ENCODE results near the gene MT1B. TPM values are rescaled to one million over a fixed set of nuclear protein-coding genes. Genes with fewer than 3 reads are reported as not detected.

Gene MT1B
- total RNA-seq, 1 experiment from 2014 or later: not detected

- no peak for DNase-seq (ENCODE audit: low spot score)
Measured at GRCh38 chr16:56684926-56685590, 33.4 kb downstream of the MT1B start.

- DNase-seq (ENCODE audit: low spot score): no peak
Measured at GRCh38 chr16:56686758-56687157, 35.1 kb downstream of the MT1B start.

- DNase-seq (ENCODE audit: low spot score): no peak
Measured at GRCh38 chr16:56688762-56689161, 37.1 kb downstream of the MT1B start.

- DNase-seq (ENCODE audit: low spot score): no peak
Measured at GRCh38 chr16:56689171-56689570, 37.5 kb downstream of the MT1B start.

DNA sequence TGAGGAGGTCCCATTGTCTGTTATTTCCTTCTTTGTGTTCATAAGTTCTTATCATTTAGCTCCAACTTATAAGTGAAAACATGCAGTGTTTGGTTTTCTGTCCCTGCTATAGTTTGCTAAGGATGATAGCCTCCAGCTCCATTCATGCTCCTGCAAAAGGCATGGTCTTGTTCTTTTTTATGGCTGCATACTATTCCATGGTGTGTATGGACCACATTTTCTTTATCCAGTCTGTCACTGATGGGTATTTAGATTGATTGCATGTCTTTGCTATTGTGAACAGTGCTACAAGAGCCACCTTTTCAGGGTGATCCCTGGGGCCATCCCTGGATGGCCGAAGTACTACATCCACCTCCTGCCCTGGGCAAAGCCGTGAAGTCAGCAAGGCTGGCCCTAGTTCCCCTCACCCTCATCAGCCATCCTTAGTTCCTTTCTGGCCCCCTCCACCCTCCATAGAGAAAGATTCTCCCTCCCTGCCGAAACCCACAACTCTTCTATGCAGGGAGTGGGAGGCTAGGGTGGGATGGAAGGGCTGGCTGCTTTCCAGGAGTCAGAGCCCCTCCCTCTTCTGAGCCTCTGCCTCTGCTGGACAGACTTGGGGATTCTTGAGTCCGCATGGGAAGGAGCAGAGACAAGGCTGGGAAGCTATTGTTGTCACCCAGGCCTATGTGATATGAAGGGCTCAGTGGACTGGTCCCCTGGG, 38.9 kb downstream of the MT1B start:
- no peak for DNase-seq (ENCODE audit: low spot score)

- DNase-seq (ENCODE audit: low spot score): peak; percentile 45
Measured at GRCh38 chr16:56691885-56692284, 40.2 kb downstream of the MT1B start.

GRCh38 chr16:56695246-56695645, 43.6 kb downstream of the MT1B start:
- DNase-seq (ENCODE audit: low spot score): no peak

GRCh38 chr16:56697456-56698155, 45.9 kb downstream of the MT1B start:
- DNase-seq (ENCODE audit: low spot score): no peak

DNA sequence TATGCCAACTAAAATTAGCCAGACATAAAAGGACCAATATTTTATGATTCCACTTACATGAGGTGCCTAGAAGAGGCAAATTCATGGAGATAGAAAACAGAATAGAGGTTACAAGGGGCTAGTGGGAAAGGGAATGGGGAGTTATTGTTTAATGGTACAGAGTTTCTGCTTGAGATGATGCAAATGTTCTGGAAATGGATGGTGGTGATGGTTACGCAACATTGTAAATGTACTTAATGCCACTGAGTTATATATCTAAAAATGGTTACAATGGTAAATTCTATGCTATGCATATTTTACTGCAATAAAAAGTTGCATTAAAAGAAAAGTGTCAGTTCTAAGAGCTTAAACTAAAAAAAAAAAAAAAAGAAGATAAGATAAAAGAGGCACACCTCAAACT, 48.5 kb downstream of the MT1B start:
- no peak for DNase-seq (ENCODE audit: low spot score)

DNA sequence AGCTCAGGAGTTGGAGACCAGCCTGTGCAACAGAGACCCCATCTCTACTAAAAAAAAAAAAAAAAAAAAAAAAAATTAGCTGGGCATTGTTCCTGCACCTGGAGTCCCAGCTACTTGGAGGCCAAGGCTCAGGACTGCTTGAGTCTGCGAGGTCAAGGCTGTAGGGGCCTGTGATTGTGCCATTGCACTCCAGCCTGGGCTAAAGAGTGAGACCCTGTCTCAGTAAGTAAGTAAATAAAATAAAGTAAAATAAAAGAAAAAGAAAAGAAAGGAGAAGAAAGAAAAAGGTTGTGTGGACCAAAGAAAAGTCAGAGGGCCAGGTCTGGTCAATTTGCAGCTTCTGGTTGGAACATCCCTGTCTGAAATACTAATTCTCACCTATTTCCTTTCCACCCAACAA, 48.9 kb downstream of the MT1B start:
- DNase-seq (ENCODE audit: low spot score): no peak

DNA sequence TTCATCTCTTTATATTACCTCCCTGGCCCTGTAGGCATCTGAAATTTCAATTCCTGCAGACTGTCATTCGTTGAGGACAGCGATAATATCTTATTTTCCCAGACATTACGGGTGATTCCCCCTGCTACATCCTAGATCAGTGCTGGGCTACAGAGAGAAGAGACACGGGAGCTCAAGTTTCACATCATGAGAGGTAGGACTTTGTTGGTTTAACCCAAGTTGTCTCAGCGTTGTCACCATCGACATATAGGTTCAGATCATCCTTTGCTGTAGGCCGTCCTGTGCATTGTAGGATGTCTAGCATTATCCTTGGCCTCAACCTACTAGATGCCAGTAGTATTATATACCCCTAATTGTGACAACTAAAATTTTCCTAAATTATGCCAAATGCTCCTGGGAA, 49.8 kb downstream of the MT1B start:
- no peak for DNase-seq (ENCODE audit: low spot score)

Other genes starting within 250 kb of the MT1B start
- gene AMFR, start 226.3 kb upstream of the MT1B start, total RNA-seq (2014; rRNA removed; shearing (Covaris generic)): 79.7 and 87.8 TPM in 2 replicates
- gene NUDT21, start 200.6 kb upstream of the MT1B start, total RNA-seq (2014; rRNA removed; shearing (Covaris generic)): 93.0 and 147 TPM in 2 replicates
- 77.7 and 95.5 TPM in 2 replicates for gene OGFOD1, start 200.3 kb upstream of the MT1B start, total RNA-seq (2014; rRNA removed; shearing (Covaris generic))
- gene BBS2, start 131.9 kb upstream of the MT1B start, total RNA-seq (2014; rRNA removed; shearing (Covaris generic)): 46.6 and 52.3 TPM in 2 replicates
- gene MT4, start 86.8 kb upstream of the MT1B start, total RNA-seq (2014; rRNA removed; shearing (Covaris generic)): not detected in 2 replicates
- gene MT3, start 62.4 kb upstream of the MT1B start, total RNA-seq (2014; rRNA removed; shearing (Covaris generic)): not detected in 2 replicates
- 98.0 and 122 TPM in 2 replicates for gene MT2A, start 43.3 kb upstream of the MT1B start, total RNA-seq (2014; rRNA removed; shearing (Covaris generic))
- gene MT1E, start 26.1 kb upstream of the MT1B start, total RNA-seq (2014; rRNA removed; shearing (Covaris generic)): not detected in 2 replicates
- not detected in 2 replicates for gene MT1M, start 19.2 kb upstream of the MT1B start, total RNA-seq (2014; rRNA removed; shearing (Covaris generic))
- gene MT1A, start 13.2 kb upstream of the MT1B start, total RNA-seq (2014; rRNA removed; shearing (Covaris generic)): not detected in 2 replicates
- 0.14 TPM in 1 of 2 replicates, not detected in the other for gene MT1F, start 6.1 kb downstream of the MT1B start, total RNA-seq (2014; rRNA removed; shearing (Covaris generic))
- gene MT1G, start 16.2 kb downstream of the MT1B start, total RNA-seq (2014; rRNA removed; shearing (Covaris generic)): not detected in 2 replicates
- gene MT1H, start 17.9 kb downstream of the MT1B start, total RNA-seq (2014; rRNA removed; shearing (Covaris generic)): not detected in 2 replicates
- 78.7 and 86.8 TPM in 2 replicates for gene MT1X, start 30.6 kb downstream of the MT1B start, total RNA-seq (2014; rRNA removed; shearing (Covaris generic))
- 89.0 and 100 TPM in 2 replicates for gene NUP93, start 78.2 kb downstream of the MT1B start, total RNA-seq (2014; rRNA removed; shearing (Covaris generic))
- gene SLC12A3, start 213.3 kb downstream of the MT1B start, total RNA-seq (2014; rRNA removed; shearing (Covaris generic)): not detected in 2 replicates